B cell (primary cell): Measurements from ENCODE around the gene PAPLN. TPM values are rescaled to one million over a fixed set of nuclear protein-coding genes. Genes with fewer than 3 reads are reported as not detected.

Experiments used
- ATAC-seq: fragments of 200-7000 bp; cut with Tn5 transposase; one replicate; pipeline ENCODE4 v1.10.0; 2021; ENCODE audit warnings: low read depth, mild to moderate bottlenecking, moderate number of reproducible peaks, moderate library complexity
- CTCF ChIA-PET: fragments of 350-600 bp; sonication (Branson Sonifier 250); formaldehyde crosslinking; loops from one replicate; lab custom pipeline; 2021; ENCODE audit warnings: antibody characterized with exemption, inconsistent platforms; lab: Charles Lee
- POLR2A ChIA-PET: fragments of 350-600 bp; sonication (Branson Sonifier 250); formaldehyde crosslinking; loops from one replicate; lab custom pipeline; 2021; ENCODE audit warnings: antibody characterized with exemption; lab: Charles Lee
- DNase-seq: peaks from one replicate; pipeline ENCODE4 v3.0.0; 2013
- H2AFZ ChIP-seq: 2 replicates; pipeline ENCODE4 v1.6.1; 2012; ENCODE audit warnings: mild to moderate bottlenecking, low read depth, low read length; ENCODE audit not compliant: insufficient read depth, poor library complexity, severe bottlenecking
- H3K27ac ChIP-seq, 2 donors: 1 replicate in 1 of 2; 2 replicates in 1 of 2; pipeline ENCODE4 v1.5.1; 2012 to 2013; ENCODE audit warnings: low read length in 2 of 2, mild to moderate bottlenecking in 2 of 2, moderate library complexity in 1 of 2
- H3K27me3 ChIP-seq, 4 experiments: fragments of 200-600 bp in 1 of 4; sonication (generic) in 1 of 4; replicated peaks in 1 of 4; 1 replicate in 2 of 4; 2 replicates in 2 of 4; pipeline versions ENCODE4 v1.6.1 to v1.7.0; 2013 to 2016; ENCODE audit warnings: low read length in 3 of 4, mild to moderate bottlenecking in 2 of 4, mixed read lengths in 1 of 4, moderate library complexity in 1 of 4; ENCODE audit not compliant: insufficient read depth in 4 of 4, control insufficient read depth in 3 of 4; ENCODE audit errors: control extremely low read depth in 1 of 4
- H3K36me3 ChIP-seq, 2 experiments: replicated peaks in 1 of 2; 1 replicate in 1 of 2; 2 replicates in 1 of 2; pipeline versions ENCODE4 v1.6.1 to v1.7.1; 2013; ENCODE audit warnings: low read length in 1 of 2; ENCODE audit not compliant: insufficient read depth in 2 of 2, control insufficient read depth in 1 of 2; ENCODE audit errors: control extremely low read depth in 1 of 2, extremely low read depth in 1 of 2
- H3K4me1 ChIP-seq, 2 donors: fragments of 200-600 bp in 1 of 2; sonication (generic) in 1 of 2; 1 replicate in 1 of 2; 2 replicates in 1 of 2; pipeline versions ENCODE4 v1.5.1 to v1.6.1; 2013 to 2017; ENCODE audit warnings: low read length in 2 of 2; ENCODE audit not compliant: control insufficient read depth in 2 of 2, insufficient read depth in 2 of 2
- H3K4me2 ChIP-seq: replicated peaks from 2 replicates; pipeline ENCODE3; 2012; ENCODE audit warnings: mild to moderate bottlenecking, low read depth, low read length; ENCODE audit not compliant: poor library complexity, severe bottlenecking
- H3K4me3 ChIP-seq, 5 experiments: fragments of 200-600 bp in 1 of 5; sonication (generic) in 1 of 5; 1 replicate in 3 of 5; 2 replicates in 2 of 5; pipeline versions ENCODE4 v1.5.1 to v1.7.0; 2011 to 2016; ENCODE audit warnings: low read length in 4 of 5, mild to moderate bottlenecking in 4 of 5, low read depth in 2 of 5, control low read depth in 1 of 5, moderate library complexity in 1 of 5; ENCODE audit not compliant: insufficient read depth in 1 of 5; ENCODE audit errors: control extremely low read depth in 1 of 5, extremely low read depth in 1 of 5
- H3K79me2 ChIP-seq: fragments of 200-600 bp; sonication (generic); one replicate; pipeline ENCODE4 v1.6.0; 2016; ENCODE audit warnings: low read length; ENCODE audit not compliant: control insufficient read depth, insufficient read depth
- H3K9ac ChIP-seq: fragments of 200-600 bp; sonication (generic); 2 replicates; pipeline ENCODE4 v1.6.1; 2017; ENCODE audit warnings: mild to moderate bottlenecking, low read length, moderate library complexity
- H3K9me3 ChIP-seq, 3 donors: one replicate each; pipeline versions ENCODE4 v1.6.1 to v1.7.1; 2013; ENCODE audit warnings: low read length in 2 of 3; ENCODE audit not compliant: control insufficient read depth in 2 of 3, insufficient read depth in 1 of 3; ENCODE audit errors: control extremely low read depth in 1 of 3
- H4K20me1 ChIP-seq: 2 replicates; pipeline ENCODE4 v1.6.0; 2012; ENCODE audit warnings: mild to moderate bottlenecking, low read length; ENCODE audit not compliant: insufficient read depth, control insufficient read depth, poor library complexity, severe bottlenecking
- H3K27ac Mint-ChIP-seq: one replicate; pipeline ENCODE4 v1.8.0; 2021; ENCODE audit warnings: mixed read lengths
- H3K27me3 Mint-ChIP-seq: one replicate; pipeline ENCODE4 v1.8.0; 2021; ENCODE audit warnings: mixed read lengths
- H3K4me1 Mint-ChIP-seq: one replicate; pipeline ENCODE4 v1.8.0; 2021; ENCODE audit warnings: mixed read lengths
- H3K4me3 Mint-ChIP-seq: one replicate; pipeline ENCODE4 v1.8.0; 2021; ENCODE audit warnings: mixed read lengths
- H3K9me3 Mint-ChIP-seq: one replicate; pipeline ENCODE4 v1.8.0; 2022; ENCODE audit warnings: mixed read lengths; ENCODE audit not compliant: insufficient read depth
- CTCF ChIP-seq: fragments of 200-600 bp; IDR thresholded peaks from one replicate; pipeline ENCODE4 v1.8.0; 2022; ENCODE audit warnings: antibody characterized with exemption, mild to moderate bottlenecking
- EZH2 ChIP-seq: IDR thresholded peaks from 2 replicates; pipeline ENCODE4 v1.6.1; 2012; ENCODE audit warnings: borderline replicate concordance, low read depth, mild to moderate bottlenecking, moderate library complexity, low read length; ENCODE audit not compliant: insufficient read depth, poor library complexity, severe bottlenecking
- WGBS: methylation state at CpG from one replicate; pipeline ENCODE4 v1.1.5; 2013; ENCODE audit warnings: missing lambda C conversion rate; ENCODE audit not compliant: insufficient coverage; 5-methylcytosine and 5-hydroxymethylcytosine counted together
- intact Hi-C: fragments of 100-400 bp; cut with micrococcal nuclease; formaldehyde crosslinking; loops from one replicate; pipeline ENCODE4 v1.10.0; 2022
- polyA plus RNA-seq: library from polyadenylated mRNA; depleted of rRNA; stranded (reverse); fragments of >200 nt; gene quantifications from 2 replicates; pipeline ENCODE4 v1.2.3, GENCODE V29; 2012
- total RNA-seq, 2 donors: library from RNA; stranded (reverse); fragments of 120-200 nt in 1 of 2; gene quantifications; 1 replicate in 1 of 2; 2 replicates in 1 of 2; pipeline versions ENCODE4 v1.2.3 to v1.2.4, GENCODE V29; 2013 to 2022

Gene PAPLN
- total and polyA plus RNA-seq, 2 donors (not counting 1 experiment from before 2014, with no cell fraction given): 0.69 to 1.5 TPM

- Mint-ChIP-seq H3K4me1 (no peaks in the 10 kb centered on the region), H3K27ac (no peak overlapping the region), H3K9me3 (no peaks in the 10 kb centered on the region), H3K27me3 (no peaks in the 10 kb centered on the region), H3K4me3 (no peak overlapping the region)
- DNase-seq (no peak), ATAC-seq (no peak)
- H3K4me2 ChIP-seq: no peak overlapping the region
- H3K27me3 ChIP-seq: no peaks in the 10 kb centered on the region
- no peaks in the 10 kb centered on the region for H3K79me2 ChIP-seq
- POLR2A ChIA-PET: interaction anchor here (0.6 kb wide), 1 partner anchor 15 kb away, joined by 3 read pairs; no protein-coding TSS in a partner anchor
- peaks cover 0 to 14% (median 1%) of the 10 kb centered on the region in 3 donors for H3K9me3 ChIP-seq
- no peak overlapping the region for H2AFZ ChIP-seq
- no peaks in the 10 kb centered on the region for H3K4me1 ChIP-seq
- CTCF ChIA-PET: interaction anchor here (0.8 kb wide), 1 partner anchor 35 kb away, joined by 3 read pairs; no protein-coding TSS in a partner anchor
- no peak overlapping the region for H3K27ac ChIP-seq
- intact Hi-C loops: no loop called here
- H4K20me1 ChIP-seq: no peaks in the 10 kb centered on the region
- no peak overlapping the region for H3K9ac ChIP-seq
- H3K36me3 ChIP-seq: peaks cover 35 to 80% of the 10 kb centered on the region in 2 experiments
- no peak overlapping the region for H3K4me3 ChIP-seq
- 99% methylated on average over 8 of the region's 8 CpGs for WGBS
- TF ChIP-seq EZH2 (no peak), CTCF (no peak)
Observed at GRCh38 chr14:73208846-73209245, 28.5 kb upstream of the PAPLN start.

GRCh38 chr14:73209953-73210352, 27.4 kb upstream of the PAPLN start:
- POLR2A ChIA-PET: no interaction called here
- no peak for DNase-seq
- no CpG with 5 or more reads among the region's 2 CpGs for WGBS

More at GRCh38 chr14:73209953-73210352, 27.4 kb upstream of the PAPLN start:
- ATAC-seq: no peak
- intact Hi-C loops: no loop called here
- Histone ChIP-seq H3K27me3 (no peaks in the 10 kb centered on the region), H3K4me3 (no peak overlapping the region), H3K9me3 (peaks cover 0 to 14% (median 1%) of the 10 kb centered on the region in 3 donors), H3K4me1 (no peaks in the 10 kb centered on the region), H3K36me3 (peaks cover 38 to 77% of the 10 kb centered on the region in 2 experiments), H3K4me2 (no peak overlapping the region), H4K20me1 (no peaks in the 10 kb centered on the region), H3K27ac (no peak overlapping the region), H3K79me2 (no peaks in the 10 kb centered on the region), H2AFZ (no peak overlapping the region), H3K9ac (no peak overlapping the region)
- no peaks in the 10 kb centered on the region for H3K9me3 Mint-ChIP-seq
- TF ChIP-seq CTCF: no peak
- TF ChIP-seq EZH2: no peak
- no peak overlapping the region for H3K27ac Mint-ChIP-seq
- H3K4me1 Mint-ChIP-seq: no peaks in the 10 kb centered on the region
- no peak overlapping the region for H3K4me3 Mint-ChIP-seq
- CTCF ChIA-PET: no interaction called here
- no peaks in the 10 kb centered on the region for H3K27me3 Mint-ChIP-seq
